T-helper 22 cell (primary cell): ENCODE results near the gene ZGPAT.
"Not testable (repeated sequence)": the region's sequence is repeated elsewhere in the genome, so short reads cannot be mapped to it uniquely, and the experiment has no call there.

Experiments used
- DNase-seq: peaks from one replicate; pipeline ENCODE4 v3.0.0-alpha.2; 2020; ENCODE audit warnings: low read depth

ZGPAT gene

GRCh38 chr20:63765082-63765873 lies 57.4 kb downstream of the ZGPAT start:
- DNase-seq = no peak

GRCh38 chr20:63765902-63766301 lies 58.1 kb downstream of the ZGPAT start:
- no peak for DNase-seq

GRCh38 chr20:63766695-63767426 lies 59.0 kb downstream of the ZGPAT start:
- no peak for DNase-seq

GRCh38 chr20:63767456-63767855 lies 59.6 kb downstream of the ZGPAT start:
- DNase-seq = no peak

GRCh38 chr20:63767886-63768285 lies 60.0 kb downstream of the ZGPAT start:
- DNase-seq = no peak

- DNase-seq = no peak
Observed at GRCh38 chr20:63768591-63769515, 61.0 kb downstream of the ZGPAT start.

GRCh38 chr20:63769891-63770474 lies 62.1 kb downstream of the ZGPAT start:
- no peak for DNase-seq

GRCh38 chr20:63771046-63771707 lies 63.3 kb downstream of the ZGPAT start:
- no peak for DNase-seq

GRCh38 chr20:63772781-63773518 lies 65.1 kb downstream of the ZGPAT start:
- DNase-seq = no peak

- DNase-seq = no peak
Observed at GRCh38 chr20:63773571-63774241, 65.9 kb downstream of the ZGPAT start.

- no peak for DNase-seq
Observed at GRCh38 chr20:63774306-63774705, 66.5 kb downstream of the ZGPAT start.

- DNase-seq = no peak
Observed at GRCh38 chr20:63775096-63775978, 67.5 kb downstream of the ZGPAT start.

GRCh38 chr20:63776875-63777274 lies 69.0 kb downstream of the ZGPAT start:
- DNase-seq = not testable (repeated sequence)

GRCh38 chr20:63777614-63778013 lies 69.8 kb downstream of the ZGPAT start:
- no peak for DNase-seq

- no peak for DNase-seq
Observed at GRCh38 chr20:63778034-63778752, 70.4 kb downstream of the ZGPAT start.

GRCh38 chr20:63778857-63779256 lies 71.0 kb downstream of the ZGPAT start:
- DNase-seq = no peak

GRCh38 chr20:63781181-63781580 lies 73.3 kb downstream of the ZGPAT start:
- DNase-seq = no peak

- no peak for DNase-seq
Observed at GRCh38 chr20:63782051-63782471, 74.2 kb downstream of the ZGPAT start.
